GM12892 (cell line): ENCODE measurements around the gene SKIL.

Experiments used
- POLR2A ChIP-seq: IDR thresholded peaks from 2 replicates; pipeline ENCODE4 v1.6.1; 2011; ENCODE audit warnings: low read depth, low read length, control low read depth
- POLR2AphosphoS5 ChIP-seq: IDR thresholded peaks from 2 replicates; pipeline ENCODE4 v1.6.1; 2011; ENCODE audit warnings: low read depth, low read length, control low read depth

- TF ChIP-seq POLR2A (no peak), POLR2AphosphoS5 (no peak)
These were observed 79.7 kb downstream of the SKIL start for GRCh38 chr3:170437176-170437575.
